ENCODE results near the gene RFNG. TPM values are rescaled to one million over a fixed set of nuclear protein-coding genes. Genes with fewer than 3 reads are reported as not detected.

RFNG gene
- total and polyA plus RNA-seq, 2 of the 13 experiments (the other 11 are each of a cell fraction or from before 2014, with no cell fraction given), result 61.4 to 64.0 TPM

GRCh38 chr17:82064433-82065192 lies 13.0 kb upstream of the RFNG start (continued):
- TF ChIP-seq, protein P1, sequence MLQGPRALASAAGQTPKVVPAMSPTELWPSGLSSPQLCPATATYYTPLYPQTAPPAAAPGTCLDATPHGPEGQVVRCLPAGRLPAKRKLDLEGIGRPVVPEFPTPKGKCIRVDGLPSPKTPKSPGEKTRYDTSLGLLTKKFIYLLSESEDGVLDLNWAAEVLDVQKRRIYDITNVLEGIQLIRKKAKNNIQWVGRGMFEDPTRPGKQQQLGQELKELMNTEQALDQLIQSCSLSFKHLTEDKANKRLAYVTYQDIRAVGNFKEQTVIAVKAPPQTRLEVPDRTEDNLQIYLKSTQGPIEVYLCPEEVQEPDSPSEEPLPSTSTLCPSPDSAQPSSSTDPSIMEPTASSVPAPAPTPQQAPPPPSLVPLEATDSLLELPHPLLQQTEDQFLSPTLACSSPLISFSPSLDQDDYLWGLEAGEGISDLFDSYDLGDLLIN (CRISPR knock-in tag; IDR thresholded peaks at IDR 0.05; ENCODE audit: borderline replicate concordance), result no peak
- TF ChIP-seq NR2C2 (CRISPR knock-in tag; IDR thresholded peaks at IDR 0.05; ENCODE audit: borderline replicate concordance) (peak; percentile 32; the same call in 1 of the 2 replicates), ZNF660 (CRISPR knock-in tag; IDR thresholded peaks at IDR 0.05; ENCODE audit: borderline replicate concordance, low read depth) (no peak), THRA (CRISPR knock-in tag; IDR thresholded peaks at IDR 0.05; ENCODE audit: borderline replicate concordance) (no peak), PAWR (CRISPR knock-in tag; IDR thresholded peaks at IDR 0.05; ENCODE audit: borderline replicate concordance) (no peak), ZNF44 (CRISPR knock-in tag; IDR thresholded peaks at IDR 0.05) (no peak), SOX6 (IDR thresholded peaks at IDR 0.05) (no peak), SOX6 (CRISPR knock-in tag; IDR thresholded peaks at IDR 0.05) (no peak), FOXM1 (CRISPR knock-in tag; IDR thresholded peaks at IDR 0.05) (0 out of 2 replicates have a peak, but pooled peaks have one; percentile 64), TFDP2 (CRISPR knock-in tag; IDR thresholded peaks at IDR 0.05) (0 out of 2 replicates have a peak, but pooled peaks have one; percentile 11), ASH2L (IDR thresholded peaks at IDR 0.05; ENCODE audit: insufficient read length, low read depth, low read length) (no peak), RNF2 (conservative IDR thresholded peaks at IDR 0.05; ENCODE audit: low read depth) (peak; percentile 60; the same call in 1 of the 2 replicates)
- TF ChIP-seq, protein P2, sequence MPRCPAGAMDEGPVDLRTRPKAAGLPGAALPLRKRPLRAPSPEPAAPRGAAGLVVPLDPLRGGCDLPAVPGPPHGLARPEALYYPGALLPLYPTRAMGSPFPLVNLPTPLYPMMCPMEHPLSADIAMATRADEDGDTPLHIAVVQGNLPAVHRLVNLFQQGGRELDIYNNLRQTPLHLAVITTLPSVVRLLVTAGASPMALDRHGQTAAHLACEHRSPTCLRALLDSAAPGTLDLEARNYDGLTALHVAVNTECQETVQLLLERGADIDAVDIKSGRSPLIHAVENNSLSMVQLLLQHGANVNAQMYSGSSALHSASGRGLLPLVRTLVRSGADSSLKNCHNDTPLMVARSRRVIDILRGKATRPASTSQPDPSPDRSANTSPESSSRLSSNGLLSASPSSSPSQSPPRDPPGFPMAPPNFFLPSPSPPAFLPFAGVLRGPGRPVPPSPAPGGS (CRISPR knock-in tag; IDR thresholded peaks at IDR 0.05), result no peak
- TF ChIP-seq, protein P3, sequence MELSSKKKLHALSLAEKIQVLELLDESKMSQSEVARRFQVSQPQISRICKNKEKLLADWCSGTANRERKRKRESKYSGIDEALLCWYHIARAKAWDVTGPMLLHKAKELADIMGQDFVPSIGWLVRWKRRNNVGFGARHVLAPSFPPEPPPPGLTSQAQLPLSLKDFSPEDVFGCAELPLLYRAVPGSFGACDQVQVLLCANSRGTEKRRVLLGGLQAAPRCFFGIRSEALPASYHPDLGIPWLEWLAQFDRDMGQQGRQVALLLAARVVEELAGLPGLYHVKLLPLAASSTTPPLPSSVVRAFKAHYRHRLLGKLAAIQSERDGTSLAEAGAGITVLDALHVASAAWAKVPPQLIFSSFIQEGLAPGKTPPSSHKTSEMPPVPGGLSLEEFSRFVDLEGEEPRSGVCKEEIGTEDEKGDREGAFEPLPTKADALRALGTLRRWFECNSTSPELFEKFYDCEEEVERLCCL (CRISPR knock-in tag; IDR thresholded peaks at IDR 0.05; ENCODE audit: borderline replicate concordance), result no peak
- TF ChIP-seq, protein P4, sequence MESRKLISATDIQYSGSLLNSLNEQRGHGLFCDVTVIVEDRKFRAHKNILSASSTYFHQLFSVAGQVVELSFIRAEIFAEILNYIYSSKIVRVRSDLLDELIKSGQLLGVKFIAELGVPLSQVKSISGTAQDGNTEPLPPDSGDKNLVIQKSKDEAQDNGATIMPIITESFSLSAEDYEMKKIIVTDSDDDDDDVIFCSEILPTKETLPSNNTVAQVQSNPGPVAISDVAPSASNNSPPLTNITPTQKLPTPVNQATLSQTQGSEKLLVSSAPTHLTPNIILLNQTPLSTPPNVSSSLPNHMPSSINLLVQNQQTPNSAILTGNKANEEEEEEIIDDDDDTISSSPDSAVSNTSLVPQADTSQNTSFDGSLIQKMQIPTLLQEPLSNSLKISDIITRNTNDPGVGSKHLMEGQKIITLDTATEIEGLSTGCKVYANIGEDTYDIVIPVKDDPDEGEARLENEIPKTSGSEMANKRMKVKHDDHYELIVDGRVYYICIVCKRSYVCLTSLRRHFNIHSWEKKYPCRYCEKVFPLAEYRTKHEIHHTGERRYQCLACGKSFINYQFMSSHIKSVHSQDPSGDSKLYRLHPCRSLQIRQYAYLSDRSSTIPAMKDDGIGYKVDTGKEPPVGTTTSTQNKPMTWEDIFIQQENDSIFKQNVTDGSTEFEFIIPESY (CRISPR knock-in tag; IDR thresholded peaks at IDR 0.05), result no peak; the same call in 1 of the 2 replicates
- TF ChIP-seq, protein P5, sequence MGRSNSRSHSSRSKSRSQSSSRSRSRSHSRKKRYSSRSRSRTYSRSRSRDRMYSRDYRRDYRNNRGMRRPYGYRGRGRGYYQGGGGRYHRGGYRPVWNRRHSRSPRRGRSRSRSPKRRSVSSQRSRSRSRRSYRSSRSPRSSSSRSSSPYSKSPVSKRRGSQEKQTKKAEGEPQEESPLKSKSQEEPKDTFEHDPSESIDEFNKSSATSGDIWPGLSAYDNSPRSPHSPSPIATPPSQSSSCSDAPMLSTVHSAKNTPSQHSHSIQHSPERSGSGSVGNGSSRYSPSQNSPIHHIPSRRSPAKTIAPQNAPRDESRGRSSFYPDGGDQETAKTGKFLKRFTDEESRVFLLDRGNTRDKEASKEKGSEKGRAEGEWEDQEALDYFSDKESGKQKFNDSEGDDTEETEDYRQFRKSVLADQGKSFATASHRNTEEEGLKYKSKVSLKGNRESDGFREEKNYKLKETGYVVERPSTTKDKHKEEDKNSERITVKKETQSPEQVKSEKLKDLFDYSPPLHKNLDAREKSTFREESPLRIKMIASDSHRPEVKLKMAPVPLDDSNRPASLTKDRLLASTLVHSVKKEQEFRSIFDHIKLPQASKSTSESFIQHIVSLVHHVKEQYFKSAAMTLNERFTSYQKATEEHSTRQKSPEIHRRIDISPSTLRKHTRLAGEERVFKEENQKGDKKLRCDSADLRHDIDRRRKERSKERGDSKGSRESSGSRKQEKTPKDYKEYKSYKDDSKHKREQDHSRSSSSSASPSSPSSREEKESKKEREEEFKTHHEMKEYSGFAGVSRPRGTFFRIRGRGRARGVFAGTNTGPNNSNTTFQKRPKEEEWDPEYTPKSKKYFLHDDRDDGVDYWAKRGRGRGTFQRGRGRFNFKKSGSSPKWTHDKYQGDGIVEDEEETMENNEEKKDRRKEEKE (IDR thresholded peaks at IDR 0.05), result no peak
